ENCODE data around the gene GYPE.

- no peak for TF ChIP-seq CTCF (IDR thresholded peaks at IDR 0.05; ENCODE audit: low read length)
- TF ChIP-seq EZH2 (IDR thresholded peaks at IDR 0.05; ENCODE audit: borderline replicate concordance, low read length), result no peak
Observed at GRCh38 chr4:143858456-143858855, 46.9 kb downstream of the GYPE start.
